Measurements from ENCODE around the gene SACS.
A peak's percentile ranks its signal among the peaks of the same experiment; 100 is the strongest.

Gene SACS

GRCh38 chr13:23375001-23375971 is 58.2 kb downstream of the SACS start:
- DNase-seq: peak; percentile 86
- in situ Hi-C loops (cut with MboI; ENCODE audit: low pct_unique_long_range_greater_than_20kb, low sequenced_read_pairs): no loop called here

GRCh38 chr13:23372264-23372906 is 61.1 kb downstream of the SACS start:
- DNase-seq: no peak
- in situ Hi-C loops (cut with MboI; ENCODE audit: low pct_unique_long_range_greater_than_20kb, low sequenced_read_pairs): no loop called here

- DNase-seq: no peak
These were observed 65.6 kb downstream of the SACS start for GRCh38 chr13:23367907-23368306.

GRCh38 chr13:23365652-23366051 is 67.8 kb downstream of the SACS start:
- DNase-seq: no peak
- in situ Hi-C loops (cut with MboI; ENCODE audit: low pct_unique_long_range_greater_than_20kb, low sequenced_read_pairs): no loop called here

More at GRCh38 chr13:23367907-23368306, 65.6 kb downstream of the SACS start:
- in situ Hi-C loops (cut with MboI; ENCODE audit: low pct_unique_long_range_greater_than_20kb, low sequenced_read_pairs): no loop called here

GRCh38 chr13:23359882-23360281 is 73.6 kb downstream of the SACS start:
- in situ Hi-C loops (cut with MboI; ENCODE audit: low pct_unique_long_range_greater_than_20kb, low sequenced_read_pairs): no loop called here
- DNase-seq: no peak

GRCh38 chr13:23357349-23357748 is 76.2 kb downstream of the SACS start:
- DNase-seq: no peak
- in situ Hi-C loops (cut with MboI; ENCODE audit: low pct_unique_long_range_greater_than_20kb, low sequenced_read_pairs): no loop called here

GRCh38 chr13:23356368-23356767 is 77.1 kb downstream of the SACS start:
- DNase-seq: no peak
- in situ Hi-C loops (cut with MboI; ENCODE audit: low pct_unique_long_range_greater_than_20kb, low sequenced_read_pairs): no loop called here

- no peak for DNase-seq
- in situ Hi-C loops (cut with MboI; ENCODE audit: low pct_unique_long_range_greater_than_20kb, low sequenced_read_pairs): no loop called here
These were observed 79.0 kb downstream of the SACS start for GRCh38 chr13:23354520-23354919.

- in situ Hi-C loops (cut with MboI; ENCODE audit: low pct_unique_long_range_greater_than_20kb, low sequenced_read_pairs): no loop called here
- no peak for DNase-seq
These were observed 81.3 kb downstream of the SACS start for GRCh38 chr13:23352161-23352560.

- in situ Hi-C loops (cut with MboI; ENCODE audit: low pct_unique_long_range_greater_than_20kb, low sequenced_read_pairs): no loop called here
These were observed 83.5 kb downstream of the SACS start for GRCh38 chr13:23350009-23350408.

GRCh38 chr13:23349161-23349897 is 84.2 kb downstream of the SACS start:
- in situ Hi-C loops (cut with MboI; ENCODE audit: low pct_unique_long_range_greater_than_20kb, low sequenced_read_pairs): no loop called here
- no peak for DNase-seq

More at GRCh38 chr13:23350009-23350408, 83.5 kb downstream of the SACS start:
- no peak for DNase-seq

- no peak for DNase-seq
- in situ Hi-C loops (cut with MboI; ENCODE audit: low pct_unique_long_range_greater_than_20kb, low sequenced_read_pairs): no loop called here
These were observed 85.0 kb downstream of the SACS start for GRCh38 chr13:23348262-23349127.

- DNase-seq: no peak
- in situ Hi-C loops (cut with MboI; ENCODE audit: low pct_unique_long_range_greater_than_20kb, low sequenced_read_pairs): no loop called here
These were observed 85.9 kb downstream of the SACS start for GRCh38 chr13:23347601-23348000.

- DNase-seq: no peak
- in situ Hi-C loops (cut with MboI; ENCODE audit: low pct_unique_long_range_greater_than_20kb, low sequenced_read_pairs): no loop called here
These were observed 88.4 kb downstream of the SACS start for GRCh38 chr13:23344931-23345595.

- no peak for DNase-seq
- in situ Hi-C loops (cut with MboI; ENCODE audit: low pct_unique_long_range_greater_than_20kb, low sequenced_read_pairs): no loop called here
These were observed 94.3 kb downstream of the SACS start for GRCh38 chr13:23339225-23339624.

- in situ Hi-C loops (cut with MboI; ENCODE audit: low pct_unique_long_range_greater_than_20kb, low sequenced_read_pairs): no loop called here
- DNase-seq: no peak
These were observed 103.1 kb downstream of the SACS start for GRCh38 chr13:23330356-23330755.

GRCh38 chr13:23325191-23325590 is 108.3 kb downstream of the SACS start:
- DNase-seq: no peak
- in situ Hi-C loops (cut with MboI; ENCODE audit: low pct_unique_long_range_greater_than_20kb, low sequenced_read_pairs): no loop called here

- in situ Hi-C loops (cut with MboI; ENCODE audit: low pct_unique_long_range_greater_than_20kb, low sequenced_read_pairs): no loop called here
- no peak for DNase-seq
These were observed 109.4 kb downstream of the SACS start for GRCh38 chr13:23323946-23324709.
